ENCODE measurements around the gene EYS.
"Not testable (repeated sequence)": the region's sequence is repeated elsewhere in the genome, so short reads cannot be mapped to it uniquely, and the experiment has no call there.

EYS gene

GRCh38 chr6:63803371-63803770, 1903.7 kb downstream of the EYS start:
- Mint-ChIP-seq H3K4me1 (peaks cover 12% of the 10 kb centered on the region), H3K27ac (no peak overlapping the region), H3K27me3 (ENCODE audit: low read depth) (no peaks in the 10 kb centered on the region), H3K9me3 (no peaks in the 10 kb centered on the region), H3K36me3 (ENCODE audit: low read depth) (no peaks in the 10 kb centered on the region), H3K4me3 (no peak overlapping the region)
- TF ChIP-seq CTCF (IDR thresholded peaks at IDR 0.05; ENCODE audit: unreplicated experiment in 3 of 3): no peak

- H3K27ac Mint-ChIP-seq: no peak overlapping the region
- no peaks in the 10 kb centered on the region for H3K36me3 Mint-ChIP-seq (ENCODE audit: low read depth)
- peaks cover 12% of the 10 kb centered on the region for H3K4me1 Mint-ChIP-seq
- TF ChIP-seq CTCF (IDR thresholded peaks at IDR 0.05; ENCODE audit: unreplicated experiment in 3 of 3): peak; percentile 53 to 75 (median 60)
- H3K27me3 Mint-ChIP-seq (ENCODE audit: low read depth): no peaks in the 10 kb centered on the region
- no peaks in the 10 kb centered on the region for H3K9me3 Mint-ChIP-seq
- H3K4me3 Mint-ChIP-seq: no peak overlapping the region
Measured at GRCh38 chr6:63802606-63803206, 1904.3 kb downstream of the EYS start.

GRCh38 chr6:63800386-63800785, 1906.6 kb downstream of the EYS start:
- not testable (repeated sequence) for H3K4me1 Mint-ChIP-seq; H3K9me3 Mint-ChIP-seq; H3K36me3 Mint-ChIP-seq (ENCODE audit: low read depth); H3K27me3 Mint-ChIP-seq (ENCODE audit: low read depth); H3K4me3 Mint-ChIP-seq; H3K27ac Mint-ChIP-seq

GRCh38 chr6:63799813-63800212, 1907.2 kb downstream of the EYS start:
- Mint-ChIP-seq H3K27me3 (ENCODE audit: low read depth) (no peaks in the 10 kb centered on the region), H3K9me3 (no peaks in the 10 kb centered on the region), H3K27ac (no peak overlapping the region), H3K4me3 (no peak overlapping the region), H3K36me3 (ENCODE audit: low read depth) (no peaks in the 10 kb centered on the region), H3K4me1 (peaks cover 5% of the 10 kb centered on the region)
- TF ChIP-seq CTCF (IDR thresholded peaks at IDR 0.05; ENCODE audit: unreplicated experiment in 3 of 3): no peak

- no peak overlapping the region for H3K27ac Mint-ChIP-seq
- TF ChIP-seq CTCF (IDR thresholded peaks at IDR 0.05; ENCODE audit: unreplicated experiment in 3 of 3): no peak
- no peaks in the 10 kb centered on the region for H3K27me3 Mint-ChIP-seq (ENCODE audit: low read depth)
- H3K4me1 Mint-ChIP-seq: peaks cover under 1% of the 10 kb centered on the region
- no peaks in the 10 kb centered on the region for H3K36me3 Mint-ChIP-seq (ENCODE audit: low read depth)
- no peaks in the 10 kb centered on the region for H3K9me3 Mint-ChIP-seq
- no peak overlapping the region for H3K4me3 Mint-ChIP-seq
Measured at GRCh38 chr6:63799313-63799712, 1907.7 kb downstream of the EYS start.

- no peak overlapping the region for H3K4me3 Mint-ChIP-seq
- no peak overlapping the region for H3K27ac Mint-ChIP-seq
- H3K36me3 Mint-ChIP-seq (ENCODE audit: low read depth): no peaks in the 10 kb centered on the region
- H3K9me3 Mint-ChIP-seq: no peaks in the 10 kb centered on the region
- H3K27me3 Mint-ChIP-seq (ENCODE audit: low read depth): no peaks in the 10 kb centered on the region
- H3K4me1 Mint-ChIP-seq: no peaks in the 10 kb centered on the region
- no peak for TF ChIP-seq CTCF (IDR thresholded peaks at IDR 0.05; ENCODE audit: unreplicated experiment in 3 of 3)
Measured at GRCh38 chr6:63798378-63798777, 1908.6 kb downstream of the EYS start.

Measured in nephron (organoid).